ENCODE data around the gene GLRA2. TPM values are rescaled to one million over a fixed set of nuclear protein-coding genes. Genes with fewer than 3 reads are reported as not detected.

The GLRA2 gene
- total and polyA plus RNA-seq, 10 of the 15 experiments (the other 5 are each of a cell fraction or from before 2014, with no cell fraction given): 0.01 TPM; not detected in 9

- POLR2A ChIA-PET: no interaction called here
- Histone ChIP-seq H3K27me3 (replicated peaks in 1 of 2; ENCODE audit: control insufficient read depth in 2 of 2, insufficient read depth in 2 of 2, low read length in 1 of 2) (no peaks in the 10 kb centered on the region), H3K36me3 (ENCODE audit: control insufficient read depth in 2 of 2, insufficient read depth in 2 of 2, low read length in 1 of 2) (no peaks in the 10 kb centered on the region), H4K20me1 (ENCODE audit: control insufficient read depth, insufficient read depth) (no peaks in the 10 kb centered on the region), H3K9me3 (replicated peaks; ENCODE audit: control insufficient read depth, insufficient read depth, low read length) (no peaks in the 10 kb centered on the region), H3K4me3 (no peak overlapping the region), H2AFZ (ENCODE audit: control insufficient read depth, low read depth, low read length) (no peak overlapping the region), H3K9ac (ENCODE audit: control insufficient read depth, insufficient read depth, low read length) (no peak overlapping the region), H3K27ac (ENCODE audit: control insufficient read depth, insufficient read depth) (no peak overlapping the region), H3K4me1 (ENCODE audit: control insufficient read depth, insufficient read depth, low read length) (no peaks in the 10 kb centered on the region), H3K4me2 (ENCODE audit: control insufficient read depth, insufficient read depth) (no peak overlapping the region), H3K79me2 (ENCODE audit: control insufficient read depth, insufficient read depth, low read length) (no peaks in the 10 kb centered on the region)
- CTCF ChIA-PET: interaction anchor here (0.6 to 2.9 kb wide), 13 partner anchors 9 to 716 kb away, joined by 3 to 19 read pairs (median 3); no protein-coding TSS in a partner anchor
- intact Hi-C loops (cut with micrococcal nuclease; ENCODE audit: unreplicated experiment) (loop anchor here (1.0 to 2.0 kb wide), 3 partner anchors 168 to 489 kb away; no protein-coding TSS in a partner anchor), in situ Hi-C loops (cut with MboI) (loop anchor here (10.0 kb wide), 2 partner anchors 434 to 484 kb away; no protein-coding TSS in a partner anchor)
- no TSS peak for BruUV-seq (replicated peaks)
- ATAC-seq (peak; percentile 91), DNase-seq (ENCODE audit: low read depth, low spot score) (peak; percentile 4), FAIRE-seq (peak; percentile 57)
- WGBS (ENCODE audit: insufficient coverage, insufficient replicate concordance, low lambda C conversion rate, missing lambda C conversion rate): 21% methylated on average over 9 of the region's 14 CpGs
- RAD21 ChIA-PET (ENCODE audit: unreplicated experiment): interaction anchor here (0.6 to 1.8 kb wide), 9 partner anchors 25 to 714 kb away, joined by 3 to 8 read pairs (median 6); no protein-coding TSS in a partner anchor
- SMC1A ChIA-PET (ENCODE audit: uncharacterized antibody, unreplicated experiment): interaction anchor here (0.7 to 2.3 kb wide), 8 partner anchors 21 to 714 kb away, joined by 3 to 7 read pairs (median 3); no protein-coding TSS in a partner anchor
- no peak for TF ChIP-seq BCL3 (IDR thresholded peaks at IDR 0.05; ENCODE audit: borderline replicate concordance, insufficient read depth, low read depth, low read length, poor library complexity, severe bottlenecking)
- peak; percentile 72; the same call in 1 of the 2 replicates for TF ChIP-seq SMC3 (IDR thresholded peaks at IDR 0.05; ENCODE audit: borderline replicate concordance, low read length)
- TF ChIP-seq RAD21 (IDR thresholded peaks at IDR 0.05; ENCODE audit: insufficient read depth, low read depth, low read length): peak; percentile 75
- no peak for TF ChIP-seq RUNX3 (IDR thresholded peaks at IDR 0.05; ENCODE audit: low read length)
- TF ChIP-seq YBX1 (IDR thresholded peaks at IDR 0.05): no peak
- no peak for TF ChIP-seq RCOR1 (conservative IDR thresholded peaks at IDR 0.05; ENCODE audit: low read depth, low read length)
- no peak for TF ChIP-seq RELA (IDR thresholded peaks at IDR 0.05; ENCODE audit: borderline replicate concordance, partially characterized antibody)
- no peak for TF ChIP-seq ZBTB40 (IDR thresholded peaks at IDR 0.05; ENCODE audit: borderline replicate concordance)
- no peak for TF ChIP-seq ZZZ3 (IDR thresholded peaks at IDR 0.05; ENCODE audit: control insufficient read depth, insufficient read length, low read depth)
- no peak for TF ChIP-seq MYB (IDR thresholded peaks at IDR 0.05; ENCODE audit: borderline replicate concordance, low read depth, low read length)
- no peak for TF ChIP-seq HDAC6 (IDR thresholded peaks at IDR 0.05; ENCODE audit: unreplicated experiment)
- 0 out of 2 replicates have a peak, but pooled peaks have one; percentile 53 for TF ChIP-seq YY1 (IDR thresholded peaks at IDR 0.05; ENCODE audit: low read depth, low read length)
- TF ChIP-seq CTCF (IDR thresholded peaks at IDR 0.05 in 2 of 3, conservative IDR thresholded peaks at IDR 0.05 in 1 of 3; ENCODE audit: control insufficient read depth in 2 of 3, extremely low read depth in 1 of 3, insufficient read depth in 1 of 3, low read depth in 3 of 3, low read length in 3 of 3): peak; percentile 44 to 64 (median 63); a peak in 5 of 6 replicates
- no peak for TF ChIP-seq MTA3 (IDR thresholded peaks at IDR 0.05; ENCODE audit: borderline replicate concordance, low read length)
- no peak for TF ChIP-seq BRCA1 (IDR thresholded peaks at IDR 0.05; ENCODE audit: low read depth, low read length)
Observed at GRCh38 chrX:14528629-14529289, 577 bp upstream of the GLRA2 start.
